MG63 (cell line): ENCODE results near the gene SOBP. TPM values are rescaled to one million over a fixed set of nuclear protein-coding genes. Genes with fewer than 3 reads are reported as not detected.
"Not testable (repeated sequence)": the region's sequence is repeated elsewhere in the genome, so short reads cannot be mapped to it uniquely, and the experiment has no call there.

Source experiments
- DNase-seq: peaks from one replicate; pipeline ENCODE4 v3.0.0-alpha.2; 2020
- H3K27me3 ChIP-seq: fragments of 250-450 bp; sonication (Bioruptor Pico); 2 replicates; pipeline ENCODE4 v1.5.1; 2020; ENCODE audit warnings: mild to moderate bottlenecking, moderate library complexity
- H3K36me3 ChIP-seq: fragments of 250-450 bp; sonication (Bioruptor Pico); 2 replicates; pipeline ENCODE4 v1.5.1; 2020; ENCODE audit warnings: mild to moderate bottlenecking, moderate library complexity
- H3K4me3 ChIP-seq: fragments of 250-450 bp; sonication (Bioruptor Pico); 2 replicates; pipeline ENCODE4 v1.5.1; 2020; ENCODE audit warnings: mild to moderate bottlenecking, moderate library complexity
- H3K9me3 ChIP-seq: fragments of 250-450 bp; sonication (Bioruptor Pico); 2 replicates; pipeline ENCODE4 v1.5.1; 2020; ENCODE audit warnings: mild to moderate bottlenecking, moderate library complexity
- total RNA-seq: library from RNA; depleted of rRNA; stranded (reverse); fragments of >200 nt; shearing (Covaris generic); gene quantifications from 2 replicates; pipeline ENCODE4 v1.2.3, GENCODE V29; 2014; ENCODE audit warnings: low replicate concordance; rRNA removed

SOBP gene
- 0.12 and 0.69 TPM in 2 replicates for total RNA-seq

GRCh38 chr6:107489636-107490565 is at the start of gene SOBP:
TSS of gene SOBP (plus strand) at chr6:107490117. CDS start at chr6:107490617, 500 bp downstream.
- Histone ChIP-seq H3K36me3 (no peaks in the 10 kb centered on the region), H3K27me3 (peaks cover 21% of the 10 kb centered on the region)

DNA sequence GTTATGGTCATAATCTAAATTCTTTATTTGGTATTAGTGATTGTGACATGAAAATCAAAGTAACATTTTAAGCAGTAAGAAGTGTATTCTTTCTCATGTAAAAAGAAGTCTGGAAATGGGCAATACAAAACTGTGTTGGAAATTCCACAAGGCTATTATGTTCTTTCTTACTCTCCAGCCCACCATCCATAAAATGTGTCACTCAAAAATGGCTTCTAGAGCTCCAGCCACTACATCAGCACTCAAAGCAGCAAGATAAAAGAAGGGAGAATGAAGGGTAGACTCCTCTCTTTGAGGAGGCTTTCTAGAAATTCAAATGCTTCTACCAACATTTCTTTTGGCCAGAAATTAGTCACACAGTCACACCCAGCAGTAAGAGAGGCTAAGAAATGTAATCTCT is 49.0 kb upstream of the SOBP start:
- H3K27me3 ChIP-seq = no peaks in the 10 kb centered on the region
- H3K4me3 ChIP-seq = no peak overlapping the region
- no peak for DNase-seq
- no peaks in the 10 kb centered on the region for H3K36me3 ChIP-seq
- H3K9me3 ChIP-seq = no peaks in the 10 kb centered on the region

More at GRCh38 chr6:107489636-107490565, at the start of gene SOBP:
- peak; percentile 38 for DNase-seq
- H3K9me3 ChIP-seq = no peaks in the 10 kb centered on the region
- H3K4me3 ChIP-seq = peak within 1 kb of the TSS; percentile 53

DNA sequence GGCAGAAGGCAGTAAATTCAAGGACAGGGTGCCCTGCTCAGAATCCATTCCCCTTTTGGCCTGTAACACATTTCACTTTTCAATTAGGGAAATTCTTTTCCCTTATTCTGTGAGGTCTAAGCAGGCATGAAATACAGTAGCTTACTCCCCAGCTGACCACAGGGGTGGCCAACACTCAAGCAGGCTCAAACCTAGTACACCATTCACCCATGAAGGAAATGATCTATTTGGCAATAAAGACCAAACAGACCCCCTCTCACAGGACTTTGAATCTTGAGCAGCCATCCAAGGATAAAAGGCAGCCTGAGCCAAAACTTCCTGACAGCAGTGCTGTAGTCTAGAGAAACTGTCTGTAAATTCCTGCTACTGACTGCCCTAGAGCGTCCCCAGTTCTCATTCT is 48.2 kb upstream of the SOBP start:
- Histone ChIP-seq H3K4me3 (no peak overlapping the region), H3K27me3 (no peaks in the 10 kb centered on the region), H3K9me3 (no peaks in the 10 kb centered on the region; the same call in 1 of the 2 replicates), H3K36me3 (no peaks in the 10 kb centered on the region)
- no peak for DNase-seq

GRCh38 chr6:107442938-107443607 is 46.8 kb upstream of the SOBP start:
- H3K4me3 ChIP-seq = no peak overlapping the region
- H3K9me3 ChIP-seq = peaks cover 10% of the 10 kb centered on the region
- no peaks in the 10 kb centered on the region for H3K27me3 ChIP-seq
- H3K36me3 ChIP-seq = no peaks in the 10 kb centered on the region
- no peak for DNase-seq

DNA sequence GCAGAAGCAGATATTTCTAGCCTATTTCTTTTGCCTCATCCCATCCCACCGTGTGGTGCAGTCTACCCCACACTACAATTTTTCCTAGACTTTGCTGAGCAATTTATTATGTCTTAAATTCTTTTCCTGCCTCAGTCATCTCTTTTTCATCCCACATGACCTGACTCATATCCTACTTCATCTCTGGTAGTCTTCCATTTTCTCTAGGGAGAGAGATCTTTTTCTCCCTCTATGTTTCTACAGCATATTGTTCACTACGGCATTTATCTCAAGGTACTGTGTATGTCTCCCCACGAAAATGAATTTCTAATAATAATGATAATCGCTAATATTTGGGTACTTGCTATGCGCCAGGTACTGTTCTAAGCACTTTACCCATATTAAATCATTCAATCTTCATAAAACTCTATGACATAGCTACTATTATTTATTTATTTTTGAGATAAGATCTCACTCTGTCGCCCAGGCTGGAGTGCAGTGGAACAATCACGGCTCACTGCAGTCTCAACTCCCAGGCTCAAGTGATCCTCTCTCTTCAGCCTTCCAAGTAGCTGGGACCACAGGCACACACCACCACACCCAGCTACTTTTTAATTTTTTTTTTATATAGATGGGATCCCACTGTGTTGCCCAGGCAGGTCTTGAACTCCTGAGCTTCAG is 46.2 kb upstream of the SOBP start:
- no peak overlapping the region for H3K4me3 ChIP-seq
- H3K9me3 ChIP-seq = peaks cover 16% of the 10 kb centered on the region

DNA sequence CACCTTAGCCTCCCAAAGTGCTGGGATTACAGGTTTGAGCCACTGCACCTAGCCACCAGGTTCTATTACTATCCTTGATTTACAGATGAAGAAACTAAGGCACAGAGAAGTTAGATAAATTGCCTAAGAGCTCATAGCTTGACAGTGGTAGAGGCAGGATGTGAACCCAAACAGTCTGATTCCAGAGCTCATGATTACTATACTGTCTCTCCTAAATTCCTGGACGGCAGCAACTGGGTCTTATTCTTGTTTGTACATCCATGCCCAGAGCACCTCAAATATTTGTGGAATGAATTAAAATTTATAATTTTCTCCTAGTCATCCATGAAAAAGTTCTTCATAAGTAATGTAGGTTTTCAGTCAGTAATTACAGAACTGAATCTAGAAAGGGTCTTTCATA is 45.6 kb upstream of the SOBP start:
- no peak for DNase-seq
- Histone ChIP-seq H3K9me3 (peaks cover 16% of the 10 kb centered on the region), H3K27me3 (no peaks in the 10 kb centered on the region), H3K36me3 (no peaks in the 10 kb centered on the region), H3K4me3 (no peak overlapping the region)

More for the DNA sequence above, 46.2 kb upstream of the SOBP start:
- Histone ChIP-seq H3K36me3 (no peaks in the 10 kb centered on the region), H3K27me3 (no peaks in the 10 kb centered on the region)
- no peak for DNase-seq

DNA sequence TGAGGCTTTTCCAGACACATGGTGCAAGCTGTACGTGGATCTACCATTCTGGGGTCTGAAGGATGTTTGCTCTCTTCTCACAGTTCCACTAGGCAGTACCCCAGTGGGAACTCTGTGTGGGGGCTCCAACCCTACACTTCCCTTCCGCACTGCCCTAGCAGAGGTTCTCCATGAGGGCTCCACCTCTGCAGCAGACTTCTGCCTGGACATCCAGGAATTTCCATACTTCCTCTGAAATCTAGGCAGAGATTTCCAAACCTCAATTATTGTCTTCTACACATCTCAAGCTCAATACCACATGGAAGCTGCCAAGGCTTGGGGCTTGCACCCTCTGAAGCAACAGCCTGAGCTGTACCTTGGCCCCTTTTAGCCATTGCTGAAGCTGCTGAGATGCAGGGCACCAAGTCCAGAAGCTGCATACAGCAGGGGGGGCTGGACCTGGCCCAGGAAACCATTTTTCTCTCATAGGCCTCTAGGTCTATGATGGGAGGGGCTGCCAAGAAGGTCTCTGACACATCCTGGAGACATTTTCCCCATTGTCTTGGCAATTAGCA is 42.2 kb upstream of the SOBP start:
- no peak for DNase-seq
- no peak overlapping the region for H3K4me3 ChIP-seq
- H3K9me3 ChIP-seq = peaks cover 16% of the 10 kb centered on the region
- no peaks in the 10 kb centered on the region for H3K27me3 ChIP-seq
- no peaks in the 10 kb centered on the region for H3K36me3 ChIP-seq

- Histone ChIP-seq H3K36me3 (no peaks in the 10 kb centered on the region), H3K4me3 (no peak overlapping the region), H3K27me3 (no peaks in the 10 kb centered on the region), H3K9me3 (peaks cover 16% of the 10 kb centered on the region)
- no peak for DNase-seq
Measured at GRCh38 chr6:107448776-107449175, 41.1 kb upstream of the SOBP start.

GRCh38 chr6:107458672-107459282 is 31.1 kb upstream of the SOBP start:
- Histone ChIP-seq H3K4me3 (peak overlapping the region; percentile 94), H3K27me3 (no peaks in the 10 kb centered on the region), H3K9me3 (no peaks in the 10 kb centered on the region), H3K36me3 (no peaks in the 10 kb centered on the region)
- DNase-seq = no peak

DNA sequence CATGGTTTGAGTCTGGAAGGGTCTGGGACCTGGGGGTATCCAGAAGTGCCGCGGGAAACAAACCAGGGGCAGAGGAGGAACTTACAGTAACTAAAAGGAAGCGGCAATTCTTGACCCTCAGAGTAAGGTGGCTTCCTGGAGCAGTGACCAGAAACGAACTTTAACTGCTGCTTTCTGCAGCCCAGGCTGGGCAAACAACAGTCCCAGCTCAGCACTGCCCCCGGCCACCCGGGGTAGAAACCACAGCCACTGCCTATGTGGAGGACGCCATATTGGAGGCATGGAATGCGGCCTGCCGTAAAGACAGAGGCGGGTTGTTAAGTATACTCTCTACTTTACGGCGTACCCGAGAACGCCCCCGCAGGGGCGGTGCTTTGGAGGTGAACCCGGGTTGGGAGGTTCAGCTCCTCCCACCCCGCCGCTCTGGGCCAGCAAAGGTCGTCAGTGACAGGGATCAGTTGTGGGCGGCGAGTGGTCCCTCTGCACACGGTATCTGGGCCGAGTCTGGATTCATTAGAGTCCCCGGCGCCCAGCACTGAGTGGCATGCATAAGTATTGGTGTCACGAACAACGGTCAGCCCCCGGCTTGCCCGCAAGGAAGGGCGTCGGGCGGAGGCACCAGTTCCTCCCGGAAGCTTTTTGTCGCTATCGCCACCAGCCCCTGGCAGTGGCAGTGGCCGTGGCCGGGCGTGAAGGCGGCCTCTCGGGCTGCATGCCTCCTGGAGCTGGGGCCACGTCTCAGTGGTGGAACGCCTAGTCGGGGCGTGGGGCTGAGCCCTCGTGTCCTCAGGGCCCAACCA is 30.4 kb upstream of the SOBP start, which contains the start of gene PDSS2:
Gene PDSS2 (minus strand): TSS at position 282 of the 800 bp plus-strand sequence. CDS start 279 bp downstream, at position 3.
- no peaks in the 10 kb centered on the region for H3K36me3 ChIP-seq
- DNase-seq = peak; percentile 99
- no peaks in the 10 kb centered on the region for H3K27me3 ChIP-seq
- no peaks in the 10 kb centered on the region for H3K9me3 ChIP-seq
- peak within 1 kb of the TSS; percentile 94 for H3K4me3 ChIP-seq

DNA sequence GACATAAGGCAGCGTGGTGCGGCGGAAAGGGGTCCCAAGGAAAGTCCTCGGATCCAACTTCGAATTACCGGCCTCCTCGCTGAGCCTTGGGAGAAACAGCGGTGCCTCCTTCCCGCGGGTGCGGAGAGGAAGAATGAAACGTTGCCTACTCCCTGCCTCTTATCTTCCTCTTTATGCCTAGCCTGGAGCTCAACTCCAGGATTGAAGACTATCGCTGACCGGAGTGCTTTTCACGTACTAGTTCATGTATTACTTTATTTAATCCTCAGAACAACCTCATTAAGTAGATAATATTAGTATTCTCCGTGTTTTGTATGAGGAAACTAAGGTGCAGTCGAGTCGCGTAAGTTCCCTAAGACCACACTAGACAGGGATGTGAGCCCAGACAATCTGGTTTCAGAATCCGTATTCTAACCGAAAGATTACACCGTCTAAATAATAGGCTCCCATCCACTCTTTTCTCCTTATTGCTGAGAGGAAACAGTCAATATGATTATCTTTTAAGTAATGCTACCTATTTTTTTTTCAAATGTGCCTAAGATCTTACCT is 29.8 kb upstream of the SOBP start:
- no peak for DNase-seq

DNA sequence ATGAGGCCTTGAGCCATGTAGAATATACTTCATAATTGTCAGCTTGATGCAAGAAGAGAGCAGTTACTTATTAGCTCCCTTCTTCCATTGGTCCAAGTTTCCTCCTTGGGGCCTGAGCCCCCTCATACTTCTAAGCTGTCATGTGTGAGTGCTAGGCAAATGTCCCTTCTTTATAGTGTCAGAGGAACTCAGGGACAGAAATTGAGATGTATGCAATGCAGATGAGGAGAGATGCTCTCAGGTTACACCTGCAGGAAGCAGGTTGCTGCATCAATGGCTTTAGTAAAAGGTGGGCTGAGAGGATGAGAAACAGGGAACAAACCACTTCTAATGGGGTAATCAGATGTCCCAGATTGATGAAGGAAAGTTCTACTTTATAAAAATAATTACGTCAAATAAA is 23.9 kb upstream of the SOBP start:
- Histone ChIP-seq H3K27me3 (peaks cover 7% of the 10 kb centered on the region; the same call in 1 of the 2 replicates), H3K4me3 (no peak overlapping the region), H3K9me3 (no peaks in the 10 kb centered on the region), H3K36me3 (no peaks in the 10 kb centered on the region)
- no peak for DNase-seq

More for the DNA sequence above, 29.8 kb upstream of the SOBP start:
- H3K9me3 ChIP-seq = no peaks in the 10 kb centered on the region
- peak overlapping the region; percentile 94 for H3K4me3 ChIP-seq
- H3K27me3 ChIP-seq = no peaks in the 10 kb centered on the region
- H3K36me3 ChIP-seq = no peaks in the 10 kb centered on the region

DNA sequence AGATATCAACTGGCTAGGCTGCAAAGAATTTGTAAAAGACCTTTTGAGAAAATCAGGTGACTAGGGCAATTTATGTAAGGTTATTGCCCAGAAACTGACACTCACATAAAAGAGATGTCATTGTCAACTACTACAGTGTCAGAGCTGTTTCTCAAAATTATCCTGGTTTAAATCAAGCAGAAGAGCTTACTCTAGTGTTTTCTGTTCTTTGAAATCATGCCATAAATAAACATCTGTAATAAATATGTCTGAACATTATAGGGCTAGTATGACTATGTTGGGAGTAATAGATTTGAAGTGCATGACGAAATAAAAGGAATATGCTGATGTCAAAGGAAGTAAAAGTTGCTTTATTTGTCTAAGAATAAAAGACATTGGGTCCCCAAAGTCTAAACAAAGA is 19.6 kb upstream of the SOBP start:
- Histone ChIP-seq H3K27me3 (peaks cover 9% of the 10 kb centered on the region; the same call in 1 of the 2 replicates), H3K36me3 (no peaks in the 10 kb centered on the region), H3K9me3 (no peaks in the 10 kb centered on the region), H3K4me3 (no peak overlapping the region)
- DNase-seq = no peak

DNA sequence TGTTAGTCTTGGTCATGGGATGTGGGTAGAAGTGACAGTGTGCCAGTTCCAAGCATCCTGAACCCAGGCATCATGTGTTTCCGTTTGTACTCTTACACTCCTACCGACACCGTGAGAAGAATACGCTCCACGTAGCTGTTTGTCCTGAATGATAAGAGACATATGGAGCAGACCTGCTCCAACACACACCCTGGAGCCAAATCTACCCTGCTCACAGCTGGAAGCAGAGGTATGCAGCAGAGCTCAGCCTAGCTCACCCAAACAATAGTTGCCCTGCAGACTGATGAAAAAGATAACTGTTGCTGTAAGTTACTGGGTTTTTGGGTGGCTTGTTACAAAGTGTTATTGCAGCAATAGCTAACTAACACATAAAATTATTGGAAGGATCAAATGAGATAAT is 16.3 kb upstream of the SOBP start:
- peaks cover 2% of the 10 kb centered on the region; the same call in 1 of the 2 replicates for H3K27me3 ChIP-seq
- no peak for DNase-seq
- no peaks in the 10 kb centered on the region for H3K9me3 ChIP-seq
- no peaks in the 10 kb centered on the region for H3K36me3 ChIP-seq
- no peak overlapping the region for H3K4me3 ChIP-seq

GRCh38 chr6:107475360-107475759 is 14.6 kb upstream of the SOBP start:
- not testable (repeated sequence) for DNase-seq, H3K4me3 ChIP-seq, H3K9me3 ChIP-seq, H3K36me3 ChIP-seq, H3K27me3 ChIP-seq
